A673 (cell line): ENCODE data around the gene BCAN. TPM values are rescaled to one million over a fixed set of nuclear protein-coding genes. Genes with fewer than 3 reads are reported as not detected.
A peak's percentile ranks its signal among the peaks of the same experiment; 100 is the strongest.

Source experiments
- BruUV-seq: library from RNA; stranded (reverse); fragments of 400-500 nt; replicated peaks from 2 replicates; lab custom pipeline; 2021; lab: Mats Ljungman, UMichigan
- CTCF ChIA-PET: fragments of 300-600 bp; sonication (Branson Sonifier 250); formaldehyde crosslinking; loops from one replicate; lab custom pipeline; 2022; ENCODE audit warnings: antibody characterized with exemption; lab: Charles Lee
- POLR2A ChIA-PET: fragments of 300-600 bp; sonication (Branson Sonifier 250); formaldehyde crosslinking; loops from one replicate; lab custom pipeline; 2022; ENCODE audit warnings: antibody characterized with exemption; ENCODE audit not compliant: low non-redundant PET; lab: Charles Lee
- DNase-seq: peaks from one replicate; pipeline ENCODE4 v3.0.0-alpha.2; 2015; ENCODE audit warnings: low spot score
- H3K27ac ChIP-seq: fragments of 200-600 bp; sonication (generic); 2 replicates; pipeline ENCODE4 v1.5.1; 2016; ENCODE audit warnings: mixed run types, low read depth, mild to moderate bottlenecking, mixed read lengths, antibody characterized with exemption, low read length; ENCODE audit not compliant: poor library complexity, severe bottlenecking
- H3K27me3 ChIP-seq: fragments of 200-600 bp; sonication (generic); replicated peaks from 2 replicates; pipeline ENCODE4 v1.6.1; 2017; ENCODE audit warnings: mixed run types, low read depth, mild to moderate bottlenecking, mixed read lengths, antibody characterized with exemption, low read length; ENCODE audit not compliant: insufficient read depth, poor library complexity
- H3K36me3 ChIP-seq: fragments of 200-600 bp; sonication (generic); 2 replicates; pipeline ENCODE4 v1.6.1; 2016; ENCODE audit warnings: mixed run types, mild to moderate bottlenecking, mixed read lengths, antibody characterized with exemption, low read length; ENCODE audit not compliant: insufficient read depth, poor library complexity, severe bottlenecking
- H3K4me1 ChIP-seq: fragments of 200-600 bp; sonication (generic); 2 replicates; pipeline ENCODE4 v1.6.1; 2017; ENCODE audit warnings: mixed run types, mild to moderate bottlenecking, mixed read lengths, antibody characterized with exemption, low read length; ENCODE audit not compliant: insufficient read depth, poor library complexity, severe bottlenecking
- H3K4me3 ChIP-seq: fragments of 200-600 bp; sonication (generic); 2 replicates; pipeline ENCODE4 v1.5.1; 2016; ENCODE audit warnings: low read depth, mixed run types, mild to moderate bottlenecking, mixed read lengths, low read length; ENCODE audit not compliant: poor library complexity, severe bottlenecking
- H3K9me3 ChIP-seq: fragments of 200-600 bp; sonication (generic); 2 replicates; pipeline ENCODE4 v1.6.1; 2016; ENCODE audit warnings: mixed run types, low read depth, mild to moderate bottlenecking, mixed read lengths, antibody characterized with exemption, low read length; ENCODE audit not compliant: poor library complexity, severe bottlenecking
- CTCF ChIP-seq: fragments of 300-800, 200-600 bp; sonication (generic); conservative IDR thresholded peaks from 2 replicates; pipeline ENCODE4 v1.5.1; 2017; ENCODE audit warnings: low read depth, mild to moderate bottlenecking, antibody characterized with exemption, low read length, moderate library complexity, mixed read lengths
- EZH2 ChIP-seq: fragments of 200-600 bp; sonication (generic); IDR thresholded peaks from 2 replicates; pipeline ENCODE4 v1.6.1; 2017; ENCODE audit warnings: borderline replicate concordance, low read depth, mild to moderate bottlenecking, mixed read lengths, antibody characterized with exemption, low read length; ENCODE audit not compliant: poor library complexity, severe bottlenecking
- intact Hi-C: fragments of 100-400 bp; cut with micrococcal nuclease; formaldehyde crosslinking; loops from one replicate; pipeline ENCODE4 v1.10.0; 2022; ENCODE audit not compliant: unreplicated experiment
- total RNA-seq: library from RNA; stranded (reverse); gene quantifications from 2 replicates; pipeline ENCODE4 v1.2.3, GENCODE V29; 2021

BCAN gene
- total RNA-seq, 1 experiment from 2014 or later = not detected

- ChIA-PET POLR2A (no interaction called here), CTCF (interaction anchor here (0.7 kb wide), 1 partner anchor 19 kb away, joined by 3 read pairs; no protein-coding TSS in a partner anchor)
- DNase-seq = no peak
- H3K27ac ChIP-seq = no peak overlapping the region
- TF ChIP-seq EZH2 = peak; percentile 92
- no peak for TF ChIP-seq CTCF
- H3K36me3 ChIP-seq = no peaks in the 10 kb centered on the region
- H3K4me1 ChIP-seq = peaks cover 4% of the 10 kb centered on the region
- BruUV-seq = no TSS peak
- intact Hi-C loops = no loop called here
- H3K4me3 ChIP-seq = peak overlapping the region; percentile 26
- no peaks in the 10 kb centered on the region for H3K9me3 ChIP-seq
- H3K27me3 ChIP-seq = peaks cover 93% of the 10 kb centered on the region
Measured at GRCh38 chr1:156642265-156643048, 540 bp downstream of the BCAN start.

GRCh38 chr1:156643049-156643777 is 1.3 kb downstream of the BCAN start:
- no TSS peak for BruUV-seq
- no peaks in the 10 kb centered on the region for H3K36me3 ChIP-seq
- peaks cover 98% of the 10 kb centered on the region for H3K27me3 ChIP-seq
- no peak overlapping the region for H3K4me3 ChIP-seq
- intact Hi-C loops = no loop called here
- ChIA-PET CTCF (no interaction called here), POLR2A (no interaction called here)
- peaks cover 4% of the 10 kb centered on the region for H3K4me1 ChIP-seq
- H3K27ac ChIP-seq = no peak overlapping the region
- TF ChIP-seq EZH2 (no peak), CTCF (no peak)
- DNase-seq = no peak
- no peaks in the 10 kb centered on the region for H3K9me3 ChIP-seq

- H3K27me3 ChIP-seq = peaks cover 100% of the 10 kb centered on the region
Measured at GRCh38 chr1:156643778-156644092, 1.8 kb downstream of the BCAN start.

More at GRCh38 chr1:156643778-156644092, 1.8 kb downstream of the BCAN start:
- peaks cover 4% of the 10 kb centered on the region for H3K4me1 ChIP-seq
- CTCF ChIA-PET = no interaction called here
- no peak for DNase-seq
- BruUV-seq = no TSS peak
- H3K9me3 ChIP-seq = no peaks in the 10 kb centered on the region
- TF ChIP-seq CTCF (no peak), EZH2 (no peak)
- no peak overlapping the region for H3K4me3 ChIP-seq
- intact Hi-C loops = no loop called here
- H3K27ac ChIP-seq = no peak overlapping the region
- no peaks in the 10 kb centered on the region for H3K36me3 ChIP-seq
- POLR2A ChIA-PET = no interaction called here
